GM12878 (cell line): ENCODE measurements around the gene PRIMPOL. TPM values are rescaled to one million over a fixed set of nuclear protein-coding genes. Genes with fewer than 3 reads are reported as not detected.

Experiments
- ATAC-seq: fragments of 200-7000 bp; cut with Tn5 transposase; 3 replicates; pipeline ENCODE4 v1.9.1; 2020; ENCODE audit warnings: mild to moderate bottlenecking, moderate library complexity
- BruUV-seq: library from RNA; stranded (reverse); fragments of 400-500 nt; replicated peaks from 2 replicates; lab custom pipeline; 2021; lab: Mats Ljungman, UMichigan
- CTCF ChIA-PET: fragments of 300-600 bp; sonication (Branson Sonifier 250); formaldehyde crosslinking; extraction: SDS; loops from one replicate; lab custom pipeline; 2021; ENCODE audit warnings: inconsistent platforms; lab: Yijun Ruan, JAX
- POLR2A ChIA-PET: fragments of 350-600 bp; formaldehyde crosslinking; extraction: SDS; loops from one replicate; lab custom pipeline; 2021; ENCODE audit warnings: inconsistent platforms; lab: Charles Lee
- RAD21 ChIA-PET: fragments of 300-600 bp; sonication (Branson Sonifier 250); formaldehyde crosslinking; loops from one replicate; lab custom pipeline; 2023; ENCODE audit warnings: antibody characterized with exemption; ENCODE audit not compliant: unreplicated experiment; lab: Charles Lee
- SMC1A ChIA-PET: fragments of 300-600 bp; sonication (Branson Sonifier 250); formaldehyde crosslinking; loops from one replicate; lab custom pipeline; 2023; ENCODE audit not compliant: unreplicated experiment, uncharacterized antibody; lab: Charles Lee
- DNase-seq: peaks from one replicate; pipeline ENCODE4 v3.0.0-alpha.2; 2011; ENCODE audit warnings: low read depth, low spot score
- FAIRE-seq: peaks from 3 replicates; lab custom pipeline; 2011; peaks lifted over from hg19 to GRCh38; lab: Jason Lieb, UNC
- H2AFZ ChIP-seq: 2 replicates; pipeline ENCODE4 v1.6.0; 2011; ENCODE audit warnings: low read depth, low read length, control low read depth; ENCODE audit not compliant: control insufficient read depth
- H3K27ac ChIP-seq: 2 replicates; pipeline ENCODE4 v1.5.1; 2011; ENCODE audit warnings: control low read depth; ENCODE audit not compliant: control insufficient read depth, insufficient read depth
- H3K27me3 ChIP-seq, 2 experiments: replicated peaks in 1 of 2; 2 replicates each; pipeline versions ENCODE4 v1.6.0 to v1.6.1; 2011; ENCODE audit warnings: low read length in 1 of 2; ENCODE audit not compliant: control insufficient read depth in 2 of 2, insufficient read depth in 2 of 2
- H3K36me3 ChIP-seq, 2 experiments: 2 replicates each; pipeline ENCODE4 v1.5.1; 2011; ENCODE audit warnings: low read length in 1 of 2; ENCODE audit not compliant: control insufficient read depth in 2 of 2, insufficient read depth in 2 of 2
- H3K4me1 ChIP-seq: 2 replicates; pipeline ENCODE4 v1.6.1; 2011; ENCODE audit warnings: mild to moderate bottlenecking, low read length, moderate library complexity, mixed read lengths; ENCODE audit not compliant: control insufficient read depth, insufficient read depth
- H3K4me2 ChIP-seq: 2 replicates; pipeline ENCODE4 v1.6.0; 2011; ENCODE audit warnings: control low read depth; ENCODE audit not compliant: control insufficient read depth, insufficient read depth
- H3K4me3 ChIP-seq: fragments of 200-600 bp; sonication (generic); 2 replicates; pipeline ENCODE4 v1.5.1; 2016
- H3K79me2 ChIP-seq: 2 replicates; pipeline ENCODE4 v1.6.0; 2011; ENCODE audit warnings: low read length; ENCODE audit not compliant: control insufficient read depth, insufficient read depth
- H3K9ac ChIP-seq: 2 replicates; pipeline ENCODE4 v1.8.0; 2011; ENCODE audit warnings: low read length, control low read depth, mixed read lengths; ENCODE audit not compliant: control insufficient read depth, insufficient read depth
- H3K9me3 ChIP-seq: replicated peaks from 3 replicates; pipeline ENCODE4 v1.5.1; 2011; ENCODE audit warnings: mild to moderate bottlenecking, low read length; ENCODE audit not compliant: control insufficient read depth, insufficient read depth
- H4K20me1 ChIP-seq: 2 replicates; pipeline ENCODE4 v1.6.0; 2011; ENCODE audit not compliant: control insufficient read depth, insufficient read depth
- BHLHE40 ChIP-seq, 2 experiments: fragments of 450-650 bp in 1 of 2; IDR thresholded peaks; 2 replicates each; pipeline ENCODE4 v1.6.1; 2011 to 2017; ENCODE audit warnings: low read depth in 2 of 2, borderline replicate concordance in 1 of 2, improper control_type of control experiment in 1 of 2, low read length in 1 of 2, mild to moderate bottlenecking in 1 of 2
- BMI1 ChIP-seq: fragments of 450-650 bp; IDR thresholded peaks from 2 replicates; pipeline ENCODE4 v1.6.1; 2016; ENCODE audit warnings: mild to moderate bottlenecking, moderate library complexity, borderline replicate concordance
- CTCF ChIP-seq, 3 experiments: IDR thresholded peaks in 2 of 3; conservative IDR thresholded peaks in 1 of 3; 2 replicates each; pipeline ENCODE4 v1.5.1; 2011; ENCODE audit warnings: low read depth in 3 of 3, low read length in 3 of 3, mild to moderate bottlenecking in 3 of 3, control low read depth in 2 of 3, moderate library complexity in 2 of 3, inconsistent platforms in 1 of 3, mixed read lengths in 1 of 3; ENCODE audit not compliant: control insufficient read depth in 2 of 3, insufficient read depth in 1 of 3; ENCODE audit errors: extremely low read depth in 1 of 3
- EGR1 ChIP-seq, 2 experiments: IDR thresholded peaks; 1 replicate in 1 of 2; 2 replicates in 1 of 2; pipeline ENCODE4 v1.6.1; 2011 to 2012; ENCODE audit warnings: low read depth in 2 of 2, low read length in 2 of 2, borderline replicate concordance in 1 of 2, mild to moderate bottlenecking in 1 of 2, moderate library complexity in 1 of 2
- GABPA ChIP-seq: IDR thresholded peaks from 2 replicates; pipeline ENCODE4 v1.6.1; 2014; ENCODE audit warnings: antibody characterized with exemption, low read depth, mild to moderate bottlenecking, inconsistent platforms
- MEF2A ChIP-seq: IDR thresholded peaks from 2 replicates; pipeline ENCODE4 v1.6.1; 2011; ENCODE audit warnings: low read depth, mild to moderate bottlenecking, low read length, moderate library complexity; ENCODE audit not compliant: insufficient read depth
- MYB ChIP-seq: fragments of 150-350 bp; IDR thresholded peaks from 2 replicates; pipeline ENCODE4 v1.6.1; 2014; ENCODE audit warnings: mild to moderate bottlenecking, low read depth, low read length, borderline replicate concordance
- MYC ChIP-seq: IDR thresholded peaks from 2 replicates; pipeline ENCODE4 v1.6.1; 2011; ENCODE audit warnings: mild to moderate bottlenecking, low read length, moderate library complexity, inconsistent platforms; ENCODE audit not compliant: insufficient read depth, insufficient replicate concordance, insufficient read length, severe bottlenecking
- NFXL1 ChIP-seq: fragments of 450-650 bp; IDR thresholded peaks from 2 replicates; pipeline ENCODE4 v1.6.1; 2017; ENCODE audit warnings: antibody characterized with exemption, mild to moderate bottlenecking, borderline replicate concordance
- PAX8 ChIP-seq: fragments of 450-650 bp; IDR thresholded peaks from 2 replicates; pipeline ENCODE4 v1.6.1; 2017; ENCODE audit warnings: mild to moderate bottlenecking, moderate library complexity
- SRF ChIP-seq, 2 experiments: IDR thresholded peaks; 2 replicates each; pipeline ENCODE4 v1.6.1; 2011; ENCODE audit warnings: low read depth in 2 of 2, low read length in 2 of 2, mild to moderate bottlenecking in 1 of 2, moderate library complexity in 1 of 2
- TCF3 ChIP-seq: IDR thresholded peaks from 2 replicates; pipeline ENCODE4 v1.6.1; 2012; ENCODE audit warnings: low read depth, mild to moderate bottlenecking, low read length, borderline replicate concordance; ENCODE audit not compliant: insufficient read depth
- WRNIP1 ChIP-seq: IDR thresholded peaks from 2 replicates; pipeline ENCODE4 v1.6.1; 2011; ENCODE audit warnings: low read depth, low read length, improper control_type of control experiment, borderline replicate concordance
- YBX1 ChIP-seq: fragments of 450-650 bp; IDR thresholded peaks from 2 replicates; pipeline ENCODE4 v1.6.1; 2016; ENCODE audit warnings: antibody characterized with exemption
- in situ Hi-C: fragments of 300-500 bp; cut with MboI; formaldehyde crosslinking; loops from 9 replicates; pipeline ENCODE4 v1.14.3; 2018; ENCODE audit warnings: mixed read lengths
- intact Hi-C: fragments of 100-400 bp; cut with micrococcal nuclease; formaldehyde crosslinking; loops from one replicate; pipeline ENCODE4 v1.14.2; 2022; ENCODE audit not compliant: unreplicated experiment
- polyA plus RNA-seq, 11 experiments: library from polyadenylated mRNA; depleted of rRNA in 4 of 11; unstranded in 6 of 11; stranded (reverse) in 5 of 11; fragments of >200 nt; fragmentation: Nextera tagmentation in 4 of 11; fragmentation: Illumina TruSeq in 1 of 11; extraction: Ambion mirVana in 4 of 11; extraction: Trizol in 1 of 11; gene quantifications; 1 replicate in 1 of 11; 2 replicates in 10 of 11; pipeline versions ENCODE4 v1.2.1 to v1.2.3, GENCODE V29; 2011 to 2016; ENCODE audit warnings: inconsistent platforms in 2 of 11, missing spikeins in 2 of 11, low read depth in 1 of 11
- total RNA-seq, 4 experiments: library from RNA; depleted of rRNA in 3 of 4; stranded (reverse); fragments of >200 nt in 3 of 4; fragmentation: Illumina TruSeq in 1 of 4; extraction: Trizol in 1 of 4; gene quantifications; 2 replicates each; pipeline versions ENCODE4 v1.2.1 to v1.2.3, GENCODE V29; 2013 to 2021
- TF ChIP-seq, protein P1 (sequence below): fragments of 450-650 bp; IDR thresholded peaks from 2 replicates; pipeline ENCODE4 v1.6.1; 2016; ENCODE audit warnings: mild to moderate bottlenecking, moderate library complexity, borderline replicate concordance
- TF ChIP-seq, protein P2 (sequence below): fragments of 450-650 bp; IDR thresholded peaks from 2 replicates; pipeline ENCODE4 v1.6.1; 2016; ENCODE audit warnings: mild to moderate bottlenecking

PRIMPOL gene
- total and polyA plus RNA-seq, 10 of the 15 experiments (the other 5 are each of a cell fraction or from before 2014, with no cell fraction given): 10.6 to 23.7 (median 14.0) TPM

- no peak for FAIRE-seq
- in situ Hi-C loops: no loop called here
- ATAC-seq: no peak
- Histone ChIP-seq H3K9me3 (no peaks in the 10 kb centered on the region; the same call in 1 of the 3 replicates), H3K4me2 (no peak overlapping the region), H3K4me3 (no peak overlapping the region), H3K36me3 (peaks cover 6 to 15% of the 10 kb centered on the region in 2 experiments), H4K20me1 (no peaks in the 10 kb centered on the region), H2AFZ (no peak overlapping the region), H3K27me3 (no peaks in the 10 kb centered on the region), H3K9ac (no peak overlapping the region), H3K27ac (no peak overlapping the region), H3K79me2 (no peaks in the 10 kb centered on the region), H3K4me1 (no peaks in the 10 kb centered on the region)
- DNase-seq: no peak
- TF ChIP-seq NFXL1: no peak
- TF ChIP-seq BMI1: no peak
- no peak for TF ChIP-seq WRNIP1
- no peak for TF ChIP-seq BHLHE40 (IDR thresholded peaks at IDR 0.05; ENCODE audit: borderline replicate concordance in 1 of 2, low read depth in 2 of 2, low read length in 1 of 2)
- TF ChIP-seq MEF2A: no peak
- no peak for TF ChIP-seq PAX8
- TF ChIP-seq CTCF (IDR thresholded peaks at IDR 0.05 in 2 of 3, conservative IDR thresholded peaks at IDR 0.05 in 1 of 3; ENCODE audit: control insufficient read depth in 2 of 3, extremely low read depth in 1 of 3, insufficient read depth in 1 of 3, low read depth in 3 of 3, low read length in 3 of 3): no peak
- no peak for TF ChIP-seq MYB
- no peak for TF ChIP-seq YBX1
- TF ChIP-seq, protein P1, sequence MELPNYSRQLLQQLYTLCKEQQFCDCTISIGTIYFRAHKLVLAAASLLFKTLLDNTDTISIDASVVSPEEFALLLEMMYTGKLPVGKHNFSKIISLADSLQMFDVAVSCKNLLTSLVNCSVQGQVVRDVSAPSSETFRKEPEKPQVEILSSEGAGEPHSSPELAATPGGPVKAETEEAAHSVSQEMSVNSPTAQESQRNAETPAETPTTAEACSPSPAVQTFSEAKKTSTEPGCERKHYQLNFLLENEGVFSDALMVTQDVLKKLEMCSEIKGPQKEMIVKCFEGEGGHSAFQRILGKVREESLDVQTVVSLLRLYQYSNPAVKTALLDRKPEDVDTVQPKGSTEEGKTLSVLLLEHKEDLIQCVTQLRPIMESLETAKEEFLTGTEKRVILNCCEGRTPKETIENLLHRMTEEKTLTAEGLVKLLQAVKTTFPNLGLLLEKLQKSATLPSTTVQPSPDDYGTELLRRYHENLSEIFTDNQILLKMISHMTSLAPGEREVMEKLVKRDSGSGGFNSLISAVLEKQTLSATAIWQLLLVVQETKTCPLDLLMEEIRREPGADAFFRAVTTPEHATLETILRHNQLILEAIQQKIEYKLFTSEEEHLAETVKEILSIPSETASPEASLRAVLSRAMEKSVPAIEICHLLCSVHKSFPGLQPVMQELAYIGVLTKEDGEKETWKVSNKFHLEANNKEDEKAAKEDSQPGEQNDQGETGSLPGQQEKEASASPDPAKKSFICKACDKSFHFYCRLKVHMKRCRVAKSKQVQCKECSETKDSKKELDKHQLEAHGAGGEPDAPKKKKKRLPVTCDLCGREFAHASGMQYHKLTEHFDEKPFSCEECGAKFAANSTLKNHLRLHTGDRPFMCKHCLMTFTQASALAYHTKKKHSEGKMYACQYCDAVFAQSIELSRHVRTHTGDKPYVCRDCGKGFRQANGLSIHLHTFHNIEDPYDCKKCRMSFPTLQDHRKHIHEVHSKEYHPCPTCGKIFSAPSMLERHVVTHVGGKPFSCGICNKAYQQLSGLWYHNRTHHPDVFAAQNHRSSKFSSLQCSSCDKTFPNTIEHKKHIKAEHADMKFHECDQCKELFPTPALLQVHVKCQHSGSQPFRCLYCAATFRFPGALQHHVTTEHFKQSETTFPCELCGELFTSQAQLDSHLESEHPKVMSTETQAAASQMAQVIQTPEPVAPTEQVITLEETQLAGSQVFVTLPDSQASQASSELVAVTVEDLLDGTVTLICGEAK: no peak
- TF ChIP-seq, protein P2, sequence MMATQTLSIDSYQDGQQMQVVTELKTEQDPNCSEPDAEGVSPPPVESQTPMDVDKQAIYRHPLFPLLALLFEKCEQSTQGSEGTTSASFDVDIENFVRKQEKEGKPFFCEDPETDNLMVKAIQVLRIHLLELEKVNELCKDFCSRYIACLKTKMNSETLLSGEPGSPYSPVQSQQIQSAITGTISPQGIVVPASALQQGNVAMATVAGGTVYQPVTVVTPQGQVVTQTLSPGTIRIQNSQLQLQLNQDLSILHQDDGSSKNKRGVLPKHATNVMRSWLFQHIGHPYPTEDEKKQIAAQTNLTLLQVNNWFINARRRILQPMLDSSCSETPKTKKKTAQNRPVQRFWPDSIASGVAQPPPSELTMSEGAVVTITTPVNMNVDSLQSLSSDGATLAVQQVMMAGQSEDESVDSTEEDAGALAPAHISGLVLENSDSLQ: no peak
- no peak for TF ChIP-seq EGR1 (IDR thresholded peaks at IDR 0.05; ENCODE audit: borderline replicate concordance in 1 of 2, low read depth in 2 of 2, low read length in 2 of 2)
- TF ChIP-seq SRF (IDR thresholded peaks at IDR 0.05; ENCODE audit: low read depth in 2 of 2, low read length in 2 of 2): no peak
- no peak for TF ChIP-seq GABPA
- no peak for TF ChIP-seq TCF3
- TF ChIP-seq MYC: no peak
- no TSS peak for BruUV-seq
- ChIA-PET RAD21 (no interaction called here), SMC1A (interaction anchor here (1.3 kb wide), 1 partner anchor 10 kb away, joined by 5 read pairs; no protein-coding TSS in a partner anchor), CTCF (no interaction called here), POLR2A (no interaction called here)
- intact Hi-C loops: no loop called here
These were observed 62.8 kb downstream of the PRIMPOL start for GRCh38 chr4:184712322-184712721.
